ENCODE data around the gene ETFB.
"Not testable (repeated sequence)": the region's sequence is repeated elsewhere in the genome, so short reads cannot be mapped to it uniquely, and the experiment has no call there.

Gene ETFB

GRCh38 chr19:51365965-51366388 is at the start of gene ETFB:
Gene ETFB (minus strand): TSS chr19:51366388. CDS start chr19:51366326, 62 bp downstream.
- DNase-seq (ENCODE audit: low spot score), result no peak

GRCh38 chr19:51415187-51415586 is 49.0 kb upstream of the ETFB start:
- DNase-seq (ENCODE audit: low spot score), result no peak

- no peak for DNase-seq (ENCODE audit: low spot score)
These were observed 45.0 kb upstream of the ETFB start for GRCh38 chr19:51410950-51411748.

- DNase-seq (ENCODE audit: low spot score), result peak; percentile 51
These were observed 41.4 kb upstream of the ETFB start for GRCh38 chr19:51407511-51408131.

GRCh38 chr19:51402117-51402516 is 35.9 kb upstream of the ETFB start:
- DNase-seq (ENCODE audit: low spot score), result no peak

- not testable (repeated sequence) for DNase-seq (ENCODE audit: low spot score)
These were observed 33.7 kb upstream of the ETFB start for GRCh38 chr19:51399936-51400335.

GRCh38 chr19:51399231-51399630 is 33.0 kb upstream of the ETFB start:
- no peak for DNase-seq (ENCODE audit: low spot score)

- peak; percentile 41 for DNase-seq (ENCODE audit: low spot score)
These were observed 32.0 kb upstream of the ETFB start for GRCh38 chr19:51398096-51398704.

GRCh38 chr19:51397453-51397852 is 31.3 kb upstream of the ETFB start:
- not testable (repeated sequence) for DNase-seq (ENCODE audit: low spot score)

- no peak for DNase-seq (ENCODE audit: low spot score)
These were observed 30.0 kb upstream of the ETFB start for GRCh38 chr19:51396175-51396574.

- peak; percentile 95 for DNase-seq (ENCODE audit: low spot score)
These were observed 28.1 kb upstream of the ETFB start for GRCh38 chr19:51394050-51394836.

- DNase-seq (ENCODE audit: low spot score), result no peak
These were observed 26.5 kb upstream of the ETFB start for GRCh38 chr19:51392701-51393100.

- no peak for DNase-seq (ENCODE audit: low spot score)
These were observed 25.0 kb upstream of the ETFB start for GRCh38 chr19:51391073-51391611.

- no peak for DNase-seq (ENCODE audit: low spot score)
These were observed 23.0 kb upstream of the ETFB start for GRCh38 chr19:51389143-51389542.

- DNase-seq (ENCODE audit: low spot score), result no peak
These were observed 21.8 kb upstream of the ETFB start, which contains the start of gene LIM2 for GRCh38 chr19:51387924-51388389. Gene LIM2 (minus strand): TSS chr19:51387974. CDS start chr19:51387443, 531 bp downstream.

GRCh38 chr19:51386882-51387520 is 20.8 kb upstream of the ETFB start:
- no peak for DNase-seq (ENCODE audit: low spot score)

GRCh38 chr19:51382004-51382403 is 15.8 kb upstream of the ETFB start:
- DNase-seq (ENCODE audit: low spot score), result no peak

- DNase-seq (ENCODE audit: low spot score), result no peak
These were observed 14.2 kb upstream of the ETFB start for GRCh38 chr19:51380379-51380778.

GRCh38 chr19:51377422-51377821 is 11.2 kb upstream of the ETFB start:
- no peak for DNase-seq (ENCODE audit: low spot score)

- DNase-seq (ENCODE audit: low spot score), result peak; percentile 35
These were observed 9.5 kb upstream of the ETFB start for GRCh38 chr19:51375504-51376221.
